Type B pancreatic cell (in vitro differentiated cells): ENCODE measurements around the gene TBC1D22A. TPM values are rescaled to one million over a fixed set of nuclear protein-coding genes. Genes with fewer than 3 reads are reported as not detected.
A peak's percentile ranks its signal among the peaks of the same experiment; 100 is the strongest.

Experiments used
- DNase-seq: peaks from one replicate; pipeline ENCODE4 v3.0.0; 2021; ENCODE audit warnings: mixed read lengths; ENCODE audit not compliant: unreplicated experiment; ENCODE audit errors: extremely low spot score
- H3K27ac Mint-ChIP-seq: 2 replicates; pipeline ENCODE4 v1.8.0; 2021; ENCODE audit warnings: mild to moderate bottlenecking, mixed read lengths
- H3K27me3 Mint-ChIP-seq: 2 replicates; pipeline ENCODE4 v1.8.0; 2021; ENCODE audit warnings: mixed read lengths
- H3K36me3 Mint-ChIP-seq: 2 replicates; pipeline ENCODE4 v1.8.0; 2021; ENCODE audit warnings: mixed read lengths
- H3K4me1 Mint-ChIP-seq: one replicate; pipeline ENCODE4 v1.8.0; 2021; ENCODE audit warnings: mixed read lengths; ENCODE audit not compliant: unreplicated experiment
- H3K4me3 Mint-ChIP-seq: 2 replicates; pipeline ENCODE4 v1.8.0; 2021; ENCODE audit warnings: mild to moderate bottlenecking, mixed read lengths
- H3K9me3 Mint-ChIP-seq: 2 replicates; pipeline ENCODE4 v1.8.0; 2021; ENCODE audit warnings: mixed read lengths
- CTCF ChIP-seq: fragments of 200-600 bp; sonication (generic); conservative IDR thresholded peaks from 2 replicates; pipeline ENCODE4 v1.5.0; 2021; ENCODE audit warnings: antibody characterized with exemption, mild to moderate bottlenecking
- total RNA-seq: library from RNA; stranded (reverse); gene quantifications from 2 replicates; pipeline ENCODE4 v1.2.1, GENCODE V29; 2021; ENCODE audit warnings: low replicate concordance

TBC1D22A gene
- total RNA-seq, 1 donor from 2014 or later, result 16.2 TPM

- peak overlapping the region; percentile 90 for H3K27ac Mint-ChIP-seq
- DNase-seq, result no peak
- H3K4me3 Mint-ChIP-seq, result peak overlapping the region; percentile 9
- TF ChIP-seq CTCF, result no peak
- no peaks in the 10 kb centered on the region for H3K27me3 Mint-ChIP-seq
- H3K4me1 Mint-ChIP-seq, result peaks cover 36% of the 10 kb centered on the region
- H3K9me3 Mint-ChIP-seq, result no peaks in the 10 kb centered on the region
- peaks cover 5% of the 10 kb centered on the region for H3K36me3 Mint-ChIP-seq
Observed at GRCh38 chr22:47034905-47035419, 272.5 kb downstream of the TBC1D22A start.

GRCh38 chr22:47035425-47035881 lies 273.0 kb downstream of the TBC1D22A start:
- DNase-seq, result no peak
- Mint-ChIP-seq H3K27me3 (no peaks in the 10 kb centered on the region), H3K36me3 (peaks cover 5% of the 10 kb centered on the region), H3K27ac (peak overlapping the region; percentile 90), H3K9me3 (no peaks in the 10 kb centered on the region), H3K4me1 (peaks cover 31% of the 10 kb centered on the region), H3K4me3 (peak overlapping the region; percentile 9)
- TF ChIP-seq CTCF, result no peak

- no peak overlapping the region for H3K27ac Mint-ChIP-seq
- H3K27me3 Mint-ChIP-seq, result no peaks in the 10 kb centered on the region
- H3K4me1 Mint-ChIP-seq, result peaks cover 29% of the 10 kb centered on the region
- no peaks in the 10 kb centered on the region for H3K9me3 Mint-ChIP-seq
- TF ChIP-seq CTCF, result no peak
- DNase-seq, result no peak
- no peak overlapping the region for H3K4me3 Mint-ChIP-seq
- peaks cover 5% of the 10 kb centered on the region for H3K36me3 Mint-ChIP-seq
Observed at GRCh38 chr22:47036352-47036751, 273.9 kb downstream of the TBC1D22A start.

- Mint-ChIP-seq H3K27me3 (no peaks in the 10 kb centered on the region), H3K9me3 (no peaks in the 10 kb centered on the region), H3K27ac (no peak overlapping the region), H3K4me1 (peaks cover 29% of the 10 kb centered on the region), H3K4me3 (no peak overlapping the region), H3K36me3 (peaks cover 5% of the 10 kb centered on the region)
- no peak for TF ChIP-seq CTCF
- DNase-seq, result no peak
Observed at GRCh38 chr22:47036936-47037485, 274.6 kb downstream of the TBC1D22A start.

GRCh38 chr22:47038206-47038835 lies 275.9 kb downstream of the TBC1D22A start:
- H3K36me3 Mint-ChIP-seq, result peaks cover 5% of the 10 kb centered on the region
- H3K27ac Mint-ChIP-seq, result peak overlapping the region; percentile 21
- no peaks in the 10 kb centered on the region for H3K27me3 Mint-ChIP-seq
- no peak for DNase-seq
- peaks cover 24% of the 10 kb centered on the region for H3K4me1 Mint-ChIP-seq
- TF ChIP-seq CTCF, result no peak
- no peak overlapping the region for H3K4me3 Mint-ChIP-seq
- no peaks in the 10 kb centered on the region for H3K9me3 Mint-ChIP-seq
